Ishikawa (cell line): Measurements from ENCODE around the gene KLF3.

Experiments used
- CEBPB ChIP-seq: IDR thresholded peaks from 2 replicates; pipeline ENCODE4 v1.6.1; 2012
- CREB1 ChIP-seq: IDR thresholded peaks from 2 replicates; pipeline ENCODE4 v1.6.1; 2012; ENCODE audit warnings: low read depth
- EGR1 ChIP-seq: IDR thresholded peaks from 2 replicates; pipeline ENCODE4 v1.6.1; 2012
- EP300 ChIP-seq: IDR thresholded peaks from 2 replicates; pipeline ENCODE4 v1.6.1; 2012; ENCODE audit warnings: borderline replicate concordance
- FOXM1 ChIP-seq: IDR thresholded peaks from 2 replicates; pipeline ENCODE4 v1.6.1; 2012; ENCODE audit warnings: low read depth, borderline replicate concordance
- NFIC ChIP-seq: IDR thresholded peaks from 2 replicates; pipeline ENCODE4 v1.6.1; 2012
- RAD21 ChIP-seq: IDR thresholded peaks from 2 replicates; pipeline ENCODE4 v1.6.1; 2012; ENCODE audit warnings: low read depth
- TAF1 ChIP-seq: IDR thresholded peaks from 2 replicates; pipeline ENCODE4 v1.6.1; 2012; ENCODE audit warnings: low read depth, mild to moderate bottlenecking
- TCF12 ChIP-seq: IDR thresholded peaks from 2 replicates; pipeline ENCODE4 v1.6.1; 2012; ENCODE audit warnings: low read depth
- TEAD4 ChIP-seq: IDR thresholded peaks from 2 replicates; pipeline ENCODE4 v1.6.1; 2012
- YY1 ChIP-seq: IDR thresholded peaks from 2 replicates; pipeline ENCODE4 v1.6.1; 2012; ENCODE audit warnings: low read depth
- ZBTB7A ChIP-seq: IDR thresholded peaks from 2 replicates; pipeline ENCODE4 v1.6.1; 2012; ENCODE audit warnings: low read depth
- TF ChIP-seq, protein P1 (sequence below): IDR thresholded peaks from 2 replicates; pipeline ENCODE4 v1.6.1; 2012; ENCODE audit warnings: low read depth, mild to moderate bottlenecking
- TF ChIP-seq, protein P2 (sequence below): IDR thresholded peaks from 2 replicates; pipeline ENCODE4 v1.6.1; 2012

DNA sequence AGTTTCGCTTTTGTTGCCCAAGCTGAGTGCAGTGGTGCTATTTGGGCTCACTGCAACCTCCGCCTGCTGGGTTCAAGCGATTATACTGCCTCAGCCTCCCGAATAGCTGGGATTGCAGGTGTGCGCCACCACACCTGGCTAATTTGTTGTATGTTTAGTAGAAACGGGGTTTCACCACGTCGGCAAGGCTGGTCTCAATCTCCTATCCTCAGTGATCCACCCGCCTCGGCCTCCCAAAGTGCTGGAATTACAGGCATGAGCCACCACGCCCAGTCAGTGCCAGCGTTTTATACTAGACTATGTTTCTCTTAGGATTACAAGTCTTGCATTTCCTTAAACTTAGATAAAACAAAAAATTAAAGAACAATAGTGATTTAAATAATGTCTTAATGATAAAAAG lies 13.0 kb downstream of the KLF3 start:
- TF ChIP-seq NFIC (no peak), ZBTB7A (no peak), YY1 (no peak), CEBPB (no peak), FOXM1 (no peak), EP300 (no peak), EGR1 (no peak), TAF1 (no peak), CREB1 (no peak), RAD21 (no peak), TCF12 (no peak), TEAD4 (no peak)
- TF ChIP-seq, protein P1, sequence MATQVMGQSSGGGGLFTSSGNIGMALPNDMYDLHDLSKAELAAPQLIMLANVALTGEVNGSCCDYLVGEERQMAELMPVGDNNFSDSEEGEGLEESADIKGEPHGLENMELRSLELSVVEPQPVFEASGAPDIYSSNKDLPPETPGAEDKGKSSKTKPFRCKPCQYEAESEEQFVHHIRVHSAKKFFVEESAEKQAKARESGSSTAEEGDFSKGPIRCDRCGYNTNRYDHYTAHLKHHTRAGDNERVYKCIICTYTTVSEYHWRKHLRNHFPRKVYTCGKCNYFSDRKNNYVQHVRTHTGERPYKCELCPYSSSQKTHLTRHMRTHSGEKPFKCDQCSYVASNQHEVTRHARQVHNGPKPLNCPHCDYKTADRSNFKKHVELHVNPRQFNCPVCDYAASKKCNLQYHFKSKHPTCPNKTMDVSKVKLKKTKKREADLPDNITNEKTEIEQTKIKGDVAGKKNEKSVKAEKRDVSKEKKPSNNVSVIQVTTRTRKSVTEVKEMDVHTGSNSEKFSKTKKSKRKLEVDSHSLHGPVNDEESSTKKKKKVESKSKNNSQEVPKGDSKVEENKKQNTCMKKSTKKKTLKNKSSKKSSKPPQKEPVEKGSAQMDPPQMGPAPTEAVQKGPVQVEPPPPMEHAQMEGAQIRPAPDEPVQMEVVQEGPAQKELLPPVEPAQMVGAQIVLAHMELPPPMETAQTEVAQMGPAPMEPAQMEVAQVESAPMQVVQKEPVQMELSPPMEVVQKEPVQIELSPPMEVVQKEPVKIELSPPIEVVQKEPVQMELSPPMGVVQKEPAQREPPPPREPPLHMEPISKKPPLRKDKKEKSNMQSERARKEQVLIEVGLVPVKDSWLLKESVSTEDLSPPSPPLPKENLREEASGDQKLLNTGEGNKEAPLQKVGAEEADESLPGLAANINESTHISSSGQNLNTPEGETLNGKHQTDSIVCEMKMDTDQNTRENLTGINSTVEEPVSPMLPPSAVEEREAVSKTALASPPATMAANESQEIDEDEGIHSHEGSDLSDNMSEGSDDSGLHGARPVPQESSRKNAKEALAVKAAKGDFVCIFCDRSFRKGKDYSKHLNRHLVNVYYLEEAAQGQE = no peak
- TF ChIP-seq, protein P2, sequence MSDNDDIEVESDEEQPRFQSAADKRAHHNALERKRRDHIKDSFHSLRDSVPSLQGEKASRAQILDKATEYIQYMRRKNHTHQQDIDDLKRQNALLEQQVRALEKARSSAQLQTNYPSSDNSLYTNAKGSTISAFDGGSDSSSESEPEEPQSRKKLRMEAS = no peak
